Prostate gland (tissue), 2 donors: ENCODE data around the gene ARFGEF2. TPM values are rescaled to one million over a fixed set of nuclear protein-coding genes. Genes with fewer than 3 reads are reported as not detected.
"Not testable (repeated sequence)": the region's sequence is repeated elsewhere in the genome, so short reads cannot be mapped to it uniquely, and the experiment has no call there.

Experiments used
- DNase-seq: peaks from one replicate; pipeline ENCODE4 v3.0.0-alpha.2; 2019; ENCODE audit warnings: low spot score
- H3K27ac ChIP-seq, 2 donors: fragments of 200-600 bp; sonication (generic); 2 replicates each; pipeline ENCODE4 v1.5.1; 2017 to 2019
- H3K27me3 ChIP-seq: fragments of 200-600 bp; sonication (generic); replicated peaks from 2 replicates; pipeline ENCODE4 v1.5.1; 2019; ENCODE audit not compliant: insufficient read depth
- H3K36me3 ChIP-seq, 2 donors: fragments of 200-600 bp; sonication (generic); 1 replicate in 1 of 2; 2 replicates in 1 of 2; pipeline versions ENCODE4 v1.5.1 to v1.8.1; 2017 to 2019
- H3K4me1 ChIP-seq: fragments of 200-600 bp; sonication (generic); replicated peaks from 2 replicates; pipeline ENCODE4 v1.5.1; 2019
- H3K4me3 ChIP-seq, 2 donors: fragments of 200-600 bp; sonication (generic); 2 replicates each; pipeline ENCODE4 v1.5.1; 2017 to 2019
- H3K9me3 ChIP-seq: fragments of 200-600 bp; sonication (generic); 2 replicates; pipeline ENCODE4 v1.5.1; 2017
- CTCF ChIP-seq, 4 experiments: fragments of 200-600 bp in 2 of 4; fragments of 450-650 bp in 2 of 4; sonication (generic) in 2 of 4; IDR thresholded peaks; 1 replicate in 3 of 4; 2 replicates in 1 of 4; pipeline ENCODE4 v1.5.1; 2016 to 2019; ENCODE audit warnings: antibody characterized with exemption in 4 of 4, mild to moderate bottlenecking in 2 of 4, moderate library complexity in 2 of 4
- POLR2A ChIP-seq: fragments of 450-650 bp; IDR thresholded peaks from one replicate; pipeline ENCODE4 v1.6.1; 2016; ENCODE audit warnings: antibody characterized with exemption, mild to moderate bottlenecking
- POLR2AphosphoS5 ChIP-seq: sonication (generic); formaldehyde crosslinking; IDR thresholded peaks from one replicate; pipeline ENCODE4 v1.6.1; 2017; ENCODE audit warnings: antibody characterized with exemption
- WGBS: methylation state at CpG from one replicate; pipeline ENCODE4 v1.1.5; 2018; 5-methylcytosine and 5-hydroxymethylcytosine counted together
- intact Hi-C: fragments of 100-400 bp; cut with DNase I; formaldehyde crosslinking; loops from one replicate; pipeline ENCODE4 v1.14.2; 2022
- total RNA-seq, 2 donors: library from RNA; depleted of rRNA; stranded (reverse); fragments of >200 nt; gene quantifications; one replicate each; pipeline ENCODE4 v1.1.0, GENCODE V29; 2016

Gene ARFGEF2
- total RNA-seq, 2 donors from 2014 or later: 36.3 to 51.6 TPM

- 76% methylated on average over 4 of the region's 4 CpGs for WGBS
- DNase-seq: no peak
- H3K4me1 ChIP-seq: no peaks in the 10 kb centered on the region
- no peaks in the 10 kb centered on the region for H3K9me3 ChIP-seq
- no peak overlapping the region for H3K27ac ChIP-seq
- TF ChIP-seq CTCF (IDR thresholded peaks at IDR 0.05) (no peak), POLR2AphosphoS5 (no peak), POLR2A (no peak)
- H3K36me3 ChIP-seq: no peaks in the 10 kb centered on the region
- H3K4me3 ChIP-seq: no peak overlapping the region
- no peaks in the 10 kb centered on the region for H3K27me3 ChIP-seq
- intact Hi-C loops: no loop called here
Measured at GRCh38 chr20:48885237-48885636, 36.3 kb upstream of the ARFGEF2 start.

GRCh38 chr20:48886194-48886593 is 35.3 kb upstream of the ARFGEF2 start:
- Histone ChIP-seq H3K27me3 (no peaks in the 10 kb centered on the region), H3K9me3 (no peaks in the 10 kb centered on the region), H3K36me3 (no peaks in the 10 kb centered on the region), H3K4me3 (no peak overlapping the region), H3K4me1 (no peaks in the 10 kb centered on the region), H3K27ac (no peak overlapping the region)
- WGBS: 83% methylated on average over 3 of the region's 3 CpGs
- intact Hi-C loops: no loop called here
- no peak for DNase-seq
- TF ChIP-seq CTCF (IDR thresholded peaks at IDR 0.05) (no peak), POLR2AphosphoS5 (no peak), POLR2A (no peak)

GRCh38 chr20:48886811-48887210 is 34.7 kb upstream of the ARFGEF2 start:
- no peak overlapping the region for H3K27ac ChIP-seq
- TF ChIP-seq POLR2AphosphoS5 (no peak), CTCF (IDR thresholded peaks at IDR 0.05) (no peak), POLR2A (no peak)
- WGBS: 75% methylated on average over 2 of the region's 2 CpGs
- no peak for DNase-seq
- H3K9me3 ChIP-seq: no peaks in the 10 kb centered on the region
- no peaks in the 10 kb centered on the region for H3K36me3 ChIP-seq
- no peaks in the 10 kb centered on the region for H3K4me1 ChIP-seq
- H3K27me3 ChIP-seq: no peaks in the 10 kb centered on the region
- H3K4me3 ChIP-seq: no peak overlapping the region
- intact Hi-C loops: no loop called here

GRCh38 chr20:48888517-48888916 is 33.0 kb upstream of the ARFGEF2 start:
- H3K27me3 ChIP-seq, intact Hi-C loops, H3K36me3 ChIP-seq, H3K4me3 ChIP-seq, DNase-seq, H3K9me3 ChIP-seq, H3K4me1 ChIP-seq, H3K27ac ChIP-seq: not testable (repeated sequence)
- WGBS: 88% methylated on average over 6 of the region's 6 CpGs

GRCh38 chr20:48889140-48889790 is 32.2 kb upstream of the ARFGEF2 start:
- H3K4me1 ChIP-seq: no peaks in the 10 kb centered on the region
- no peaks in the 10 kb centered on the region for H3K27me3 ChIP-seq
- H3K36me3 ChIP-seq: no peaks in the 10 kb centered on the region
- no peak for TF ChIP-seq POLR2AphosphoS5
- TF ChIP-seq CTCF (IDR thresholded peaks at IDR 0.05): no peak
- TF ChIP-seq POLR2A: no peak
- no peak overlapping the region for H3K4me3 ChIP-seq
- intact Hi-C loops: no loop called here
- 67% methylated on average over 3 of the region's 3 CpGs for WGBS
- no peak overlapping the region for H3K27ac ChIP-seq
- no peaks in the 10 kb centered on the region for H3K9me3 ChIP-seq
- DNase-seq: no peak
